Fibroblast of the aortic adventitia (primary cell): ENCODE results near the gene LY6G5C. TPM values are rescaled to one million over a fixed set of nuclear protein-coding genes. Genes with fewer than 3 reads are reported as not detected.
A peak's percentile ranks its signal among the peaks of the same experiment; 100 is the strongest.

Source experiments
- DNase-seq: peaks from one replicate; pipeline ENCODE4 v3.0.0-alpha.2; 2010; ENCODE audit warnings: low read depth
- H3K4me3 ChIP-seq: 2 replicates; pipeline ENCODE4 v1.5.1; 2011; ENCODE audit warnings: low read depth, mild to moderate bottlenecking, control low read depth, low read length, moderate library complexity
- total RNA-seq: library from RNA; depleted of rRNA; stranded (reverse); fragments of >200 nt; gene quantifications from 2 replicates; pipeline ENCODE4 v1.2.3, GENCODE V29; 2012; ENCODE audit warnings: low replicate concordance
- TF ChIP-seq, protein P1 (sequence below): IDR thresholded peaks from 2 replicates; pipeline ENCODE4 v1.5.1; 2011; ENCODE audit warnings: mild to moderate bottlenecking, low read length, control low read depth, inconsistent platforms; ENCODE audit not compliant: insufficient read depth

LY6G5C gene
- total RNA-seq, 1 donor = 1.1 TPM

DNA sequence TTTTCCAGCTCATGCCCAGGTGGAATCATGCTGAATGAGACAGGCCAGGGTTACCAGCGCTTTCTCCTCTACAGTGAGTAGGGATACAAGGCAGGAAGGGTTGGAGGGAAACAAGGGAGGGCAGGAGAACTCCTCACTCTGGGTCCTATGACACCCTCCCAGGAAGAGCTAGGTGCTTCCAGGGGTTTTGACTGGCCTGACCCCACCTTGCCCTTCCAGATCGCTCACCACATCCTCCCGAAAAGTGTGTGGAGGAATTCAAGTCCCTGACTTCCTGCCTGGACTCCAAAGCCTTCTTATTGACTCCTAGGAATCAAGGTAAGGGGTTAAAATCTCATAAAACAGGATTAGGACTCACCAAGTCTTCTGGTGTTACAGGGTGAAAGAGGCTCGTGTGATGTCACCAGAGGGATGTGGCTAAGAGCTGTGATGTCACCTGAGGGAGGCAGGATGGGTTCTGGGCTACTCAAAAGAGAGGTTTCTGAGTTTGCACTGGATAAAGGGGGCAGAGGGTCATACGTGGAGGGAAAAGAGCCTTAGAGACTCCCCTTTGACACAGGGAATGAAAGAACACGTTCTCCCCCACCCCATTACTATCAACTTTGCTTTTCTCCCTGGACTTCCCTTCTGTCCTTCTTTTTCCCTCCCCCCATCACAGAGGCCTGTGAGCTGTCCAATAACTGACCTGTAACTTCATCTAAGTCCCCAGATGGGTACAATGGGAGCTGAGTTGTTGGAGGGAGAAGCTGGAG, 23.3 kb downstream of the LY6G5C start:
- TF ChIP-seq, protein P1, sequence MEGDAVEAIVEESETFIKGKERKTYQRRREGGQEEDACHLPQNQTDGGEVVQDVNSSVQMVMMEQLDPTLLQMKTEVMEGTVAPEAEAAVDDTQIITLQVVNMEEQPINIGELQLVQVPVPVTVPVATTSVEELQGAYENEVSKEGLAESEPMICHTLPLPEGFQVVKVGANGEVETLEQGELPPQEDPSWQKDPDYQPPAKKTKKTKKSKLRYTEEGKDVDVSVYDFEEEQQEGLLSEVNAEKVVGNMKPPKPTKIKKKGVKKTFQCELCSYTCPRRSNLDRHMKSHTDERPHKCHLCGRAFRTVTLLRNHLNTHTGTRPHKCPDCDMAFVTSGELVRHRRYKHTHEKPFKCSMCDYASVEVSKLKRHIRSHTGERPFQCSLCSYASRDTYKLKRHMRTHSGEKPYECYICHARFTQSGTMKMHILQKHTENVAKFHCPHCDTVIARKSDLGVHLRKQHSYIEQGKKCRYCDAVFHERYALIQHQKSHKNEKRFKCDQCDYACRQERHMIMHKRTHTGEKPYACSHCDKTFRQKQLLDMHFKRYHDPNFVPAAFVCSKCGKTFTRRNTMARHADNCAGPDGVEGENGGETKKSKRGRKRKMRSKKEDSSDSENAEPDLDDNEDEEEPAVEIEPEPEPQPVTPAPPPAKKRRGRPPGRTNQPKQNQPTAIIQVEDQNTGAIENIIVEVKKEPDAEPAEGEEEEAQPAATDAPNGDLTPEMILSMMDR = no peak
- DNase-seq = no peak
- H3K4me3 ChIP-seq = no peak overlapping the region

DNA sequence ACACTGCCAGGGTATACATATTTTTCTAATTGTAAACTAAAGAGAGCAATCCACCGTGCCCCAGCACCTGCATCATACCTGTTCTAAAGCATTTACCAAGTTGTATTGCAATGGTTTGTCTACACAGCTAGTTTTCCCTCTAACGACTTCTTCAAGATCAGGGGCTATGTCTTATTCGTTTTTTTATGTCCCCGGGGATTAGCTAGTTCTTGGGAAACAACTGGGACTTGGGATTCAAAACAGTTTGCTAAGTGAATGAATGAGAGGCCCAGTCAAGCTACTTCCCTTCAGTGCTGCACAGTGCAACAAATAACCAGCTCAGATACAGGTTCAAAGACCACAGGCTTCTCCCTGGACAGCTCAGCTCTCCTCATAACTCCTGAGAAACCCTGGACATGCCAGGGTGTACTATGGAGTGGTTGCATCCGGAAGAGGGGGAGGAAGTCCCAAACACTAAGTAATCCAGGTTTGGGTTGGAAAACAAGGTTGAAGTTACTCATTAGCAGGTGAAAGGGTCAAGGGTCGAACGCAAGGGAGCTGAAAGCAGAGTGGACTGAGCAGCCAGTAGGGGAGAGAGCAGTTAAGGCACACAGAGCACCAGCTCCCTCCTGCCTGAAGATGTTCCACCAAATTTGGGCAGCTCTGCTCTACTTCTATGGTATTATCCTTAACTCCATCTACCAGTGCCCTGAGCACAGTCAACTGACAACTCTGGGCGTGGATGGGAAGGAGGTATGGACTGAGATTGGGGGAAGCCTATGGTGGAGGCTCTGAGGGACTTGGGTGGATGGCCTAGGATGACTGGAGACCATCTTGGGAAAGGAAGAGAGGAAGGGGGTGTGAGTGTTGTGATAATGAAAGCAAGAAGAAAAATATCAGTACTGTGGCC, 25.3 kb downstream of the LY6G5C start, which contains the start of gene APOM:
TSS of gene APOM (plus strand) at position 546 of the 889 bp plus-strand sequence. CDS start at position 619, 73 bp downstream.
- no peak for DNase-seq
- TF ChIP-seq, protein P1 = no peak
- no peak within 1 kb of the TSS for H3K4me3 ChIP-seq

DNA sequence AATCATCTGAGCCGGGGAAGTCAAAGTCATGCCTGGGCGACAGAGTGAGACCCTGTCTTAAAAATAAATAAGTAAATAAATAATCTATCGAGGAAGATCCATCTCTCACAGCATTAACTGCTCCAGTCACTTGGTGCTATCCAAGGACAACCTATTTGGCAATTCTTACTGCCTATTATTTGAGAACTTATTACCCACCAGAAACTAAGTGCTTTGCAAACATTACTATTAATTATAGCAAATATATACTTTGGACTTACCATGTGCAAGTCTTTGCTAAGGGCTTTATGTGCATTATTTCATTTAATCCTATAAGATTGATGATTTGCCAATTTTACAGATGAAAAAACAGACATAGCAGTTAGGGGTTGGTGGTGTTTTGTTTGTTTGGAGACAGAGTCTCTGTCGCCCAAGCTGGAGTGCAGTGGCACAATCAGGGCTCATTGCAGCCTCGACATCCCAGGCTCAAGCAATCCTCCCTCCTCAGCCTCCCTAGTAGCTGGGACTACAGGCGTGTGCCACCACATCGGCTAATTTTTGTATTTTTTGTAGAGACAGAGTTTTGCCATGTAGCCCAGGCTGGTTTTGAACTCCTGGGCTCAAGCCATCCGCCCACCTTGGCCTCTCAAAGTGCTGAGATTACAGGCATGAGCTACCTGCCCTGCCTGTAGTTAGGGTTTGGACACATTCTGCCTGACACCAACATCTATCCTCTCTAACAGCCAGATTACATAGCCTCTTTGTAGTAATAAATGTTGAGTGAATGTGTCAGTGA, 26.1 kb downstream of the LY6G5C start:
- TF ChIP-seq, protein P1 = no peak
- no peak for DNase-seq
- no peak overlapping the region for H3K4me3 ChIP-seq

DNA sequence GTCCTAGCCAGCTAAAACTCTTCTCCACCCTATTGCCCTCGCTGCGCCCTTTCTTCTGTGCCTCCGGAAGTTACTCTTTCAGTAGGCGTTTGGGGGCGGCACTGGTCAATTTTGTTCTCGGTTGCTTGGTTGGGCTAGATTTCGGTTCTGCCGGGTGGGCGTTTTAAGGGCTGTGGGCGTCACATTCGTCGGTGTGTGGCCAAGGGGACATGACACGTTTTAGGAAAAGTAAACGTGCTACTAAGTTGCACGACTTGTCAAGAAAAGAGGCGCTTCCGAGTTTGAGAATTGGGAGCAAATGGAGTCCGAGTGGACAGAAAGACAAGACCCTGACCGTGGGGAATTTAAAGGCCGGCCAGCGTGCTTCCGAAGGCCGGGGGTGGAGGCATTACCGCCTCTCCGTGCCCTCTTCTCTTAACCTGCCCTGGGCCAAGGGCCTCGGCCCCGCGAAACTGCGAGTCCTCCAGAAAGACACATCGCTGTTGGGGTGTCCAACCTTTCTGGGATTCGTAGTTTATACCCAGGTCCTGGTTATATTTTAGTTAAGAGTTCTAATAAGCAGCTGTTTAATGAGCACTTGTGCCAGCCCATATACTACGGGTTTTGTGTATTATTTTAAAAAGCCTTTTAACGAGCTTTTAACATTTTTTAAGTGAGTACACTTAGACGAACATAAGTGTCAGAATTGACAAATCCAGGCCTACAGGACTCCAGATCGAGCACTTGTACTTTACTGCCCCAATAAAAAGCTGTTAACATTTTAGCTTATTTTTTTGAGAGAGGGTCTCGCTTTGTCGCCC, 27.7 kb downstream of the LY6G5C start:
- no peak for DNase-seq
- TF ChIP-seq, protein P1 = peak; percentile 9
- H3K4me3 ChIP-seq = peak overlapping the region; percentile 90

DNA sequence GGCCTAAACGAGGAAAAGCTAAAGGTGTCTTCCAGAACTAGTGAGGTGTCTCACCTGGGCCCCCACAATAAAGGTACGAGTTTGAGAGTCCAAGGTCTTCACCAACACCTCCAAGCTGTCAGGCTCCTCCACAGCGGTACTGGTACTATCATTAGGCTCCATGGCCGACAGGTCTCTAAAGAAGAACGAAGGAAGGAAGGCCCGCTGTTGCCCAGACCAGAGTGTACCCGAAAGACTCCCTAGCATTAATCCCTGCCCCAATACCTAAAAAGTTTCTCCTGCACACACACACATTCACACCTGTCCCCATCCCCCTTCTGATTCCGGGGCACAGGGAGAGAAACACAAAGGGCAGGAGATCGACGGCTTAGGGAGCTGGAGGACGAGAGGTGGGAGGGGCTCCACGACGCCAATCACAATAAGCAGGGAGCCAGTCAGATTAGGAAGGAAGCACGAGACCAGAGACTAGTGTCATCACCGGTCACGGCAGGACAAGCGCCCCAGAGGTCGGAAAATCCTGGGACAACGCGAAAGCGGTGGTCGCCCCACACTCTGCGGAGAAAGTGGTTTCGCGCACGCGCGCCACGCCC, 29.2 kb downstream of the LY6G5C start:
- peak overlapping the region; percentile 90 for H3K4me3 ChIP-seq
- peak; percentile 77 for DNase-seq
- TF ChIP-seq, protein P1 = no peak
